ENCODE data around the gene ILF3. TPM values are rescaled to one million over a fixed set of nuclear protein-coding genes. Genes with fewer than 3 reads are reported as not detected.

The ILF3 gene
- polyA plus RNA-seq, 1 donor (not counting 4 experiments of a cell fraction or from before 2014, with no cell fraction given) = 162 TPM

GRCh38 chr19:10740798-10741197, 86.7 kb downstream of the ILF3 start:
- H3K9me3 ChIP-seq (ENCODE audit: control insufficient read depth, low read depth, low read length) = no peaks in the 10 kb centered on the region
- H3K79me2 ChIP-seq (ENCODE audit: control insufficient read depth, insufficient read depth, low read length) = peaks cover 82% of the 10 kb centered on the region
- peaks cover 3% of the 10 kb centered on the region for H3K4me1 ChIP-seq (ENCODE audit: control insufficient read depth, extremely low read depth, insufficient read depth, low read length)
- H3K9me1 ChIP-seq (ENCODE audit: control insufficient read depth, extremely low read depth, insufficient read depth, low read length) = no peaks in the 10 kb centered on the region
- no peak for FAIRE-seq
- no peak overlapping the region for H3K4me2 ChIP-seq (ENCODE audit: control insufficient read depth, extremely low read depth, insufficient read depth, low read depth, low read length)
- H3K4me3 ChIP-seq (ENCODE audit: control insufficient read depth in 2 of 3, extremely low read depth in 1 of 3, insufficient read depth in 2 of 3, low read depth in 1 of 3, low read length in 3 of 3) = no peak overlapping the region
- no peak for DNase-seq (ENCODE audit: low read depth, low spot score)
- dilution Hi-C loops (cut with MboI; ENCODE audit: extremely low pct_ligation_motif_present, low sequenced_read_pairs) = no loop called here
- H2AFZ ChIP-seq (ENCODE audit: control insufficient read depth, low read length) = no peak overlapping the region
- H4K20me1 ChIP-seq (ENCODE audit: control insufficient read depth, extremely low read depth, insufficient read depth, low read length) = peaks cover 16% of the 10 kb centered on the region
- no peak overlapping the region for H3K27ac ChIP-seq (ENCODE audit: control insufficient read depth, insufficient read depth, low read length)
- peaks cover 3 to 8% of the 10 kb centered on the region in 2 experiments for H3K36me3 ChIP-seq (ENCODE audit: control insufficient read depth in 2 of 2, extremely low read depth in 1 of 2, insufficient read depth in 2 of 2, low read length in 2 of 2)
- H3K9ac ChIP-seq (ENCODE audit: control insufficient read depth, extremely low read depth, insufficient read depth, low read length) = no peak overlapping the region
- no peaks in the 10 kb centered on the region for H3K27me3 ChIP-seq (ENCODE audit: control insufficient read depth, extremely low read depth, insufficient read depth, low read length)
- TF ChIP-seq CTCF (optimal IDR thresholded peaks at IDR 0.05 in 1 of 3, IDR thresholded peaks at IDR 0.05 in 1 of 3, conservative IDR thresholded peaks at IDR 0.05 in 1 of 3; ENCODE audit: extremely low read depth in 1 of 3, insufficient read depth in 2 of 3, low read length in 3 of 3) (no peak), EZH2 (IDR thresholded peaks at IDR 0.05; ENCODE audit: low read length) (no peak)

Small RNA genes lying within 50 kb of the gene (small RNA-seq; reads per million reads assigned to genes)
- gene MIR638 (ENCODE audit: insufficient read length in 3 of 3, low read depth in 3 of 3, low replicate concordance in 1 of 3) = 0 reads per million in 3 experiments

Other genes starting within 250 kb of the ILF3 start
- gene PDE4A, start 233.8 kb upstream of the ILF3 start, polyA plus RNA-seq = 0.05 to 0.24 TPM (median 0.09 TPM) in 3 replicates
- gene KEAP1, start 151.0 kb upstream of the ILF3 start, polyA plus RNA-seq = 29.6 to 46.2 TPM (median 35.8 TPM) in 3 replicates
- 9.4 to 10.5 TPM (median 10.3 TPM) in 3 replicates for gene S1PR5, start 136.9 kb upstream of the ILF3 start, polyA plus RNA-seq
- gene ATG4D, start 110.4 kb upstream of the ILF3 start, polyA plus RNA-seq = 12.6 to 17.9 TPM (median 15.5 TPM) in 3 replicates
- 13.4 to 19.0 TPM (median 13.5 TPM) in 3 replicates for gene KRI1, start 88.3 kb upstream of the ILF3 start, polyA plus RNA-seq
- 3.9 to 7.3 TPM (median 6.8 TPM) in 3 replicates for gene CDKN2D, start 85.4 kb upstream of the ILF3 start, polyA plus RNA-seq
- 83.1 to 122 TPM (median 109 TPM) in 3 replicates for gene AP1M2, start 67.0 kb upstream of the ILF3 start, polyA plus RNA-seq
- 78.7 to 148 TPM (median 94.7 TPM) in 3 replicates for gene SLC44A2, start 28.8 kb upstream of the ILF3 start, polyA plus RNA-seq
- 25.9 to 34.6 TPM (median 31.3 TPM) in 3 replicates for gene QTRT1, start 47.1 kb downstream of the ILF3 start, polyA plus RNA-seq
- 60.1 to 71.4 TPM (median 63.5 TPM) in 3 replicates for gene DNM2, start 63.7 kb downstream of the ILF3 start, polyA plus RNA-seq
- 18.2 to 24.8 TPM (median 19.2 TPM) in 3 replicates for gene TMED1, start 181.9 kb downstream of the ILF3 start, polyA plus RNA-seq
- gene C19orf38, start 194.1 kb downstream of the ILF3 start, polyA plus RNA-seq = 0.14 to 0.22 TPM in 2 of 3 replicates, not detected in the other
- gene CARM1, start 217.2 kb downstream of the ILF3 start, polyA plus RNA-seq = 22.8 to 50.8 TPM (median 23.7 TPM) in 3 replicates